Thymus (tissue), 11 donors: ENCODE data around the gene OXCT2. TPM values are rescaled to one million over a fixed set of nuclear protein-coding genes. Genes with fewer than 3 reads are reported as not detected.
"Not testable (repeated sequence)": the region's sequence is repeated elsewhere in the genome, so short reads cannot be mapped to it uniquely, and the experiment has no call there.

ENCODE experiments used
- DNase-seq, 9 donors: peaks; one replicate each; pipeline ENCODE4 v3.0.0-alpha.2; 2013; ENCODE audit warnings: low spot score in 9 of 9, low read depth in 6 of 9, missing footprints in 1 of 9
- H3K27ac ChIP-seq, 2 donors: one replicate each; pipeline ENCODE4 v1.5.1; 2013; ENCODE audit warnings: control low read depth in 1 of 2, low read depth in 1 of 2, low read length in 1 of 2, mild to moderate bottlenecking in 1 of 2, moderate library complexity in 1 of 2
- H3K27me3 ChIP-seq, 2 donors: one replicate each; pipeline ENCODE4 v1.5.1; 2013; ENCODE audit warnings: low read length in 1 of 2; ENCODE audit not compliant: control insufficient read depth in 2 of 2, insufficient read depth in 1 of 2
- H3K36me3 ChIP-seq, 2 donors: one replicate each; pipeline ENCODE4 v1.5.1; 2013; ENCODE audit warnings: low read length in 1 of 2, mild to moderate bottlenecking in 1 of 2, moderate library complexity in 1 of 2; ENCODE audit not compliant: control insufficient read depth in 2 of 2, insufficient read depth in 2 of 2
- H3K4me1 ChIP-seq, 2 donors: one replicate each; pipeline ENCODE4 v1.5.1; 2013; ENCODE audit warnings: low read length in 2 of 2; ENCODE audit not compliant: control insufficient read depth in 2 of 2, insufficient read depth in 2 of 2
- H3K4me3 ChIP-seq, 2 donors: one replicate each; pipeline ENCODE4 v1.5.1; 2013; ENCODE audit warnings: low read length in 2 of 2, control low read depth in 1 of 2, mild to moderate bottlenecking in 1 of 2
- H3K9me3 ChIP-seq, 2 donors: one replicate each; pipeline ENCODE4 v1.5.1; 2013; ENCODE audit warnings: low read length in 1 of 2, mild to moderate bottlenecking in 1 of 2; ENCODE audit not compliant: control insufficient read depth in 2 of 2, insufficient read depth in 1 of 2
- WGBS: extraction: QIAGEN DNeasy Blood & Tissue Kit; methylation state at CpG from one replicate; pipeline ENCODE4 v1.1.7; 2013; 5-methylcytosine and 5-hydroxymethylcytosine counted together
- polyA plus RNA-seq: library from polyadenylated mRNA; stranded (reverse); fragments of 200-250 nt; gene quantifications from one replicate; pipeline ENCODE4 v1.2.3, GENCODE V29; 2013
- total RNA-seq: library from RNA; stranded (reverse); fragments of 120-200 nt; gene quantifications from one replicate; pipeline ENCODE4 v1.2.4, GENCODE V29; 2013
- donor health status: healthy.

Gene OXCT2
- total and polyA plus RNA-seq, 2 donors: 1.6 to 2.6 TPM

DNA sequence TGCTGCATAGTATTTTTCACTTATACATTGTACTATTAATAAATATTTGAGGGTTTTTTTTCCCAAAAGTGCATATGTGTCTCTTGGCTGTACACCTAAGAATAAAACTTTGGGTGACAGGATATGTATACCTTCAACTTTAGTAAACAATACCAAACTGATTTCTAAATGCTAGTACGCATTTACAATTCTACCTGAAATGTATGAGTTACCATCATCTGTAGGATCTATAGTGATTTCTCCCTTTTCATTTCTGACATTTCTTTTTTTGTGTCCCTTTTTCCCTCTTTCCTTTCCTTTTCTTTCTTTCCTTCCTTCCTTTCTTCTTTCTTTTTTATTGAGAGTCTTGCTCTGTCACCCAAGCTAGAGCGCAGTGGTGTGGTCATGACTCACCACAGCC is 34.2 kb upstream of the OXCT2 start:
- H3K9me3 ChIP-seq: no peaks in the 10 kb centered on the region
- H3K27ac ChIP-seq: no peak overlapping the region
- H3K4me1 ChIP-seq: no peaks in the 10 kb centered on the region
- 98% methylated on average over 2 of the region's 2 CpGs for WGBS
- H3K4me3 ChIP-seq: no peak overlapping the region
- no peaks in the 10 kb centered on the region for H3K27me3 ChIP-seq
- no peak for DNase-seq
- no peaks in the 10 kb centered on the region for H3K36me3 ChIP-seq

GRCh38 chr1:39802496-39803260 is 31.5 kb upstream of the OXCT2 start:
- H3K36me3 ChIP-seq: no peaks in the 10 kb centered on the region
- DNase-seq: no peak
- 93% methylated on average over 14 of the region's 14 CpGs for WGBS
- peaks cover 0 to 6% of the 10 kb centered on the region in 2 donors for H3K4me1 ChIP-seq
- no peak overlapping the region for H3K4me3 ChIP-seq
- H3K27me3 ChIP-seq: no peaks in the 10 kb centered on the region
- peaks cover 0 to 6% of the 10 kb centered on the region in 2 donors for H3K9me3 ChIP-seq
- H3K27ac ChIP-seq: no peak overlapping the region

DNA sequence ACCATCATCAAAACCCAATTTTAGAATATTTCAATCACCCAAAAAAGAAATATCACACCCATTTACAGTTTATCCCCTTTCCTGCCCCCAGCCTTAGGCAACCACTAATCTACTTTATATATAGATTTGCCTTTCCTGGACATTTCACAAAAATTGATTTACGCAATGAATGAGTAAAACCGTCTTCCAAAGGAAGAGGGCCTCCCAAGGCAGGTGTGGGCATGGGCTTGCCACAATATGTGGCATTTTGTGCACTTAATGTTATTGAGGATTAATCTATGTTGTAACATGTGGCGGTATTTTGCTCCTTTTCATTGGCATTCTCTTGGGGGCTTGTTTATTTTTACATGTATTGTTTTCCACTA is 29.3 kb upstream of the OXCT2 start:
- Histone ChIP-seq H3K9me3 (peaks cover 0 to 6% of the 10 kb centered on the region in 2 donors), H3K27me3 (no peaks in the 10 kb centered on the region), H3K36me3 (no peaks in the 10 kb centered on the region), H3K27ac (no peak overlapping the region), H3K4me1 (peaks cover 0 to 6% of the 10 kb centered on the region in 2 donors), H3K4me3 (no peak overlapping the region)
- 78% methylated on average over 3 of the region's 3 CpGs for WGBS
- no peak for DNase-seq

DNA sequence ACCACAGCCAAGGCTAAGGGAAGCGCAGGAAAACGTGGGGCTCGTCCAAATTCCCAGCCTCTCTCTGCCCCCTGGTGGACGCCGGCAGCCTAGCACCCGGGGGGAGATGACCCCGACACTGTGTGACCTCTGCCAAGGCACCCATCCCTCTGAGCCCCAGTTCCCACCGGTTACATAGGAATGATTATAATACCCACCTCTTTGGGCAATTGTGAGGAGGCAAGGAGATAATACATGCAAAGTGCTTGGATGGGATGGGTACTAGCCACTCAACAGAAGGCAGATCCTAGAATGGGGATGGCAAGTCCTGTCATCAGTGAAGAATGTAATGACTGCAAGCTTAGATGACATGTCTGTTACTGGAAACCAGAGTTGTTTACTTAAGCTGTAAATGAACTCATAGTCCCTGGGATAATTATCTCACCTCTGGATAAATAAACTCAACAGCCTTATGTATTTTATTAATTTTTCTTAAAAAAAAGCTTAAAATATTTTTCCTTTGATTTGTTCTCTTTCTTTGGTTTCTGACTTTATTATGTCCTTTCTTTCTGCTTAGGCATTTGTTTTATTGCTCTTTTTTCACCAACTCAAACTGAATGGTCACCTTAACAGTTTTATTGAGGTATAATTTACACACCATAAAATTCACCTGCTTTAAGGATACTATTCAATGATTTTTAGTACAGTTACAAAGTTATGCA is 28.8 kb upstream of the OXCT2 start:
- peak in 5 of 9 donors; percentile 27 to 45 (median 38) for DNase-seq
- no peaks in the 10 kb centered on the region for H3K27me3 ChIP-seq
- H3K9me3 ChIP-seq: peaks cover 0 to 6% of the 10 kb centered on the region in 2 donors
- H3K4me3 ChIP-seq: peak overlapping the region in 1 of 2 donors; percentile 30
- no peak overlapping the region for H3K27ac ChIP-seq
- no peaks in the 10 kb centered on the region for H3K36me3 ChIP-seq
- WGBS: 9% methylated on average over 8 of the region's 8 CpGs
- peaks cover 0 to 6% of the 10 kb centered on the region in 2 donors for H3K4me1 ChIP-seq

- not testable (repeated sequence) for H3K36me3 ChIP-seq, H3K27ac ChIP-seq, H3K4me1 ChIP-seq, H3K27me3 ChIP-seq, H3K9me3 ChIP-seq
- WGBS: 52% methylated on average over 22 of the region's 26 CpGs
- peak overlapping the region in 1 of 2 donors; percentile 30 for H3K4me3 ChIP-seq
- DNase-seq: peak; percentile 50 to 89 (median 68)
Observed at GRCh38 chr1:39798859-39799769, 28.0 kb upstream of the OXCT2 start.

DNA sequence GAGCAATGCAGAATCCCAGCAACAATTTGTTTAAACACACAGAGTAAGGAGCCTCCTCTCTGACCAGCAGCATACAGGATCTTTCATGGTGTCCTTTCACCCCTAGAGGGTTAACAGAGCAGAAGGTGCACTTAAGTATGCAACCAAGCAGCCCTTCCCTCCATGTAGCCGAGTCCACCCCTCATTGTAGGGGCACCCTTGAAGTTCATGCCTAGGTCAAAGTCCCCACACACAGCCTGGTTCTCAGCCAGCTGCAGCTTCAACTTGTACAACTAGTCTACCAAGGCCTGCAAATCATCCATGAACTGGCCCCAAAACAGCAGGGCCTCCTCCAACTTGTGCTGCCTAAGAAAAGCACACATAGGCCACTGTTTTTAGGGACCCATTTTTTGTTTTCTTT is 24.5 kb upstream of the OXCT2 start:
- H3K27ac ChIP-seq: no peak overlapping the region
- WGBS: 93% methylated on average over 1 of the region's 1 CpG
- H3K9me3 ChIP-seq: peaks cover 0 to 6% of the 10 kb centered on the region in 2 donors
- H3K27me3 ChIP-seq: peaks cover 4 to 24% of the 10 kb centered on the region in 2 donors
- H3K4me1 ChIP-seq: peaks cover 0 to 6% of the 10 kb centered on the region in 2 donors
- no peaks in the 10 kb centered on the region for H3K36me3 ChIP-seq
- DNase-seq: no peak
- no peak overlapping the region for H3K4me3 ChIP-seq

DNA sequence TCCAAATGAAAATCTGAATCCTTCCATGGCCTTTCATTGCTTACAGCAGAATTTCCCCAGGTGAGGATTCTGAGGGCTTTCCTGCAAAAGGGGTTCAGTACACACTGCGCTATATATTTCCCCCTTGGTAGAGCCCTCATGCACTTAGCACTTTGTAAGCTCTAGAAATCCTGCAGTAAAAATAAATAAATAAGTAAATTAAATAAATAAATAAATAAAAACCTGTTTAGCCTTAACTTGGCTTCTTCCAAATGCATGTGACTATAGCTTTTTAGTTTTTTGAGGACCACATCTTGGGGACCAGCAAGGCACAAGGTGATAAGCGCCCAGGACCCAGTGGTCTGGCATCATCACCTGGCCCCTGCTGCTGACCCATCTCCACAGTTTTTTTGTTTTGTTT is 20.7 kb upstream of the OXCT2 start:
- H3K27me3 ChIP-seq: peaks cover 32 to 54% of the 10 kb centered on the region in 2 donors
- H3K36me3 ChIP-seq: no peaks in the 10 kb centered on the region
- H3K4me3 ChIP-seq: no peak overlapping the region
- H3K27ac ChIP-seq: no peak overlapping the region
- no peak for DNase-seq
- H3K9me3 ChIP-seq: no peaks in the 10 kb centered on the region
- peaks cover 2 to 3% of the 10 kb centered on the region in 2 donors for H3K4me1 ChIP-seq
- WGBS: 96% methylated on average over 2 of the region's 2 CpGs

DNA sequence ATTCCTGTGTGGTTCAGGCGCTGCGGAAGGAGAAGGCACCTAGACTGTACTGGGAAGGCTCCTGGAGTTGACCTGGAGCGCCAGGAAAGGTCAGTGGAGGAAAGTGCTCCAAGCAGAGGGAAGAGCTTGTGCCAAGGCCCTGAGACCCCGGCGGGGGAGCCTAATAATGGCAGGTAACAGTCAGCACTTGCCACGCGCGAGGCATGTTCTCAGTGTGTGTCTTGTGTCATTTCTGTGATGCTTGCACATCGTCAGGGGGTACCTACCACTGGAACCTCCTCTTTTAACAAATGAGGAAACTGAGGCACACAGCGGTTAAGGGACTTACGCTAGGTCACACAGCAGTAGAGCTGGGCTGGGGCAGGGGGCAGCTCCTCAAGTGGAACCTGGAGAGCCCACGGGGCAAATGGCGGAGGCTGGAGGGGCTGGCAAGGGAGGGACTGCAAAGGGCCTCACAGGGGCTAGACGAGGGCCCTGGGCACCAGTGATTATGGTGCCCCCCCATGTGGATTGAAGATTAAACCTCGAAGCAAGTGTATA is 18.5 kb upstream of the OXCT2 start:
- no peak overlapping the region for H3K27ac ChIP-seq
- 54% methylated on average over 15 of the region's 15 CpGs for WGBS
- no peak overlapping the region for H3K4me3 ChIP-seq
- DNase-seq: no peak
- no peaks in the 10 kb centered on the region for H3K9me3 ChIP-seq
- no peaks in the 10 kb centered on the region for H3K36me3 ChIP-seq
- H3K4me1 ChIP-seq: peaks cover 2 to 3% of the 10 kb centered on the region in 2 donors
- peaks cover 35 to 69% of the 10 kb centered on the region in 2 donors for H3K27me3 ChIP-seq
